ENCODE data around the gene ENO1.

Gene ENO1

DNA sequence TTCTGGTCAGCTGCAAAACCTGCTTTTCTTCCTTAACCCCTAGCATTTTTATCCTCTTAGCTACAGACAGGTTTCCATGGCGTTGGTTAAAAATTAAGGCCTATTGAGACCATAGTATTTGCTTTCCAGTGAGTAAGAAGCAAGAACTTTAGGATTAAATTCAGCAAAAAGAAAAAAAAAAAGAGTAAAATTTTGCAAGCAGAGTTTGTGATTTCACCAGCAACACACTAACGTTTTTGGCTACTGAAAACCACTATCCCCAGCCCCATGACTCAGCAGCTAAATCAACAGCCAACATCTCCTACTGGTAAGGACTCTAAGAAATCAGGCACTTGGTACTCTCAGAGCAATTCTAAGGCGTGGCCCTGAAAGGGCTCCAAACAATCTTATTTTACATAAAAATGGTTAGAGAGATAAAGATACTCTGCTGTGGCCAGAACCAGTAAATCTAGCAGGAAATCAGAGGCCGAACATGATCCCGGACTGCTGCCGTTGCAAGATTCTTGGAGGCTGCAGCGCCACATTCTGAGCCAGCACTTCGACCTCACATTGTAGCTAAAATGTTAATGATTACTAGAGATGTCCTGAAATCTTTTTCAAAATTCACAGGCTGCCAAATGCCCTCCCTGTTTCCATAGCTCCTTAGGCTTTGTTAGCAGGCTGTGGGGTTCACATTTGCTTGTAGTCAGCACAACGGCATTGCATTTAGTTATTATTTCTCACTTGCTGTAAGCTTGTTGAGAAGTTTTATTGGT is 1.6 kb upstream of the ENO1 start:
- TF ChIP-seq, protein P1, sequence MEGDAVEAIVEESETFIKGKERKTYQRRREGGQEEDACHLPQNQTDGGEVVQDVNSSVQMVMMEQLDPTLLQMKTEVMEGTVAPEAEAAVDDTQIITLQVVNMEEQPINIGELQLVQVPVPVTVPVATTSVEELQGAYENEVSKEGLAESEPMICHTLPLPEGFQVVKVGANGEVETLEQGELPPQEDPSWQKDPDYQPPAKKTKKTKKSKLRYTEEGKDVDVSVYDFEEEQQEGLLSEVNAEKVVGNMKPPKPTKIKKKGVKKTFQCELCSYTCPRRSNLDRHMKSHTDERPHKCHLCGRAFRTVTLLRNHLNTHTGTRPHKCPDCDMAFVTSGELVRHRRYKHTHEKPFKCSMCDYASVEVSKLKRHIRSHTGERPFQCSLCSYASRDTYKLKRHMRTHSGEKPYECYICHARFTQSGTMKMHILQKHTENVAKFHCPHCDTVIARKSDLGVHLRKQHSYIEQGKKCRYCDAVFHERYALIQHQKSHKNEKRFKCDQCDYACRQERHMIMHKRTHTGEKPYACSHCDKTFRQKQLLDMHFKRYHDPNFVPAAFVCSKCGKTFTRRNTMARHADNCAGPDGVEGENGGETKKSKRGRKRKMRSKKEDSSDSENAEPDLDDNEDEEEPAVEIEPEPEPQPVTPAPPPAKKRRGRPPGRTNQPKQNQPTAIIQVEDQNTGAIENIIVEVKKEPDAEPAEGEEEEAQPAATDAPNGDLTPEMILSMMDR (IDR thresholded peaks at IDR 0.05; ENCODE audit: borderline replicate concordance, insufficient read depth, low read depth, low read length), result no peak
- H3K4me3 ChIP-seq (ENCODE audit: low read depth, low read length), result peak overlapping the region; percentile 97

DNA sequence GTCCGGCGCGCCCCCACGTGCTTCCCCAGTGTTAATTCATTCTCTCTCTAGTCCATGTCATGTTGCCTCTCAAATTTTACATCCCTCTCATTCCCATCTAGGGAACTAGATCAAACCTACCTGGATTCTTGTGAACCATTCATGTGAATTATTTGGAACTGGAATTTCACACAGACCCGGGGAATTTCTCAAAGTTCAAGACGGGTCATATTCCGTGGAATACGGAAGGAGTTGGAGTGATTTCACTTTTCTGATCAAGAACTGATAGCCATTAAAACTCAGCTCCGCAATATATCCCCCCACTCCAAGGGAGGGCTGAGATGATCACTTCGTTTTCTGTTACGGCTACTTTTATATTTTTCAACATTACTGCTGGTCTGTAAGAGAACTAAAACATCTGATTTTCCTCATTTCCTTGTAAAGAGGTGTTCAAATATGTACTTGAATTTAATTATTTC is 1.0 kb upstream of the ENO1 start:
- peak overlapping the region; percentile 97 for H3K4me3 ChIP-seq (ENCODE audit: low read depth, low read length)
- TF ChIP-seq, protein P1 (IDR thresholded peaks at IDR 0.05; ENCODE audit: borderline replicate concordance, insufficient read depth, low read depth, low read length), result no peak

DNA sequence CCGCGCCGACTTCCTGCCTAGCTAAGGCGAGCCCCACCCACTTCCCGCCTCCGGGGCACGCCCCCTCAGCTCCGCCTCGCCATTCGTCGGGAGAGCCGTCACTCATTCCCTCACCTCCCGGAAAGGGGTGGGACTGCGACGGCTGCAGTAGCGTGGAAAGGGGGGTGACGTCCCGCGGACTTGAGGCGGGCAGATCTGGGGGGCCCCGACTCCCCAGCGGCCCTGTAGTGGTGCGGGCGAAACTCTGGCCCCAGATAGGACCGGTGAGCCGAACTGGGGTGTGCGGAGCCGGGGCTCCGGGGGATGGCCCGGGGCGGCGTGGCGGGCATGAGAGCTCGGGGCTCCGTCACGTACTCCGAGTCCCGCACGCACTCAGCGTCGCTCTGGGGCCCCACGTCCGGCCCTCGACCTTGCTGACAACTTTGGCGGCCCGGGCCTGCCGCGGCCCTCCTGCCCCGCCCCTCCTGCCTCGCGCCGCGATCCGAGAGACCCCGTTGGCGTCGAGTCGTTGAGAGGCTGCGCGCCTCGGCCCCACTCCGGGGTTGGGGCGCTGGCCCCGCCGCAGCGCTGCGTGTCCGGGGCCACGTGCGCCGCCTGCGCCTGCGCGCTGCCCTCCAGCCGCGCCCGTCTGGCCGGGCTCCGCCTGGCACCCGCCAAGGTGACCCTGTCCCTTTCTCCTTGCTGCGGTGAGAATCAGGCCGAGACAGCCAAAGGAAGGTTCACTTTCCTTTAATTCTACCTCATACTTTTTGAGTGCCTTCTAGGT is 395 bp upstream of the ENO1 start:
- H3K4me3 ChIP-seq (ENCODE audit: low read depth, low read length), result peak overlapping the region; percentile 97
- TF ChIP-seq, protein P1 (IDR thresholded peaks at IDR 0.05; ENCODE audit: borderline replicate concordance, insufficient read depth, low read depth, low read length), result peak; percentile 33; the same call in 1 of the 2 replicates

DNA sequence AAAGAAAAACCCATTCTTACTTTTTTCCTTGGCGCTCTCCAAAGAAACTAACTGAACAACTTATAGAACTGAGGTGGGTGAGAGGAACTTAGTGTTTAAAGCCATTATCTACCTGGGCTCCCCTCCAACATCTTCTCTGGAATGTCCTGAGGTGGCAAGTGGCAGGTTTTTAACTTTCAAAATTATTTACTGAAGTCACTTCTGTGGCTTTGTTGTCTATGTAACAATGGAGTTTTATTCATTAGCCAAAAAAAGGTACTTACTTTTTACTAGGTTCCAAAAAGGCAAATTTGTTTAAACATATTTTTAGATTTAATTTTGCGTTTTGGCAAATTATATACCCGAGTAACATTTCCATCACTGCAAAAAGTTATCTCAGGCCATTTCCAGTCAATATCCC is 2.4 kb downstream of the ENO1 start:
- H3K4me3 ChIP-seq (ENCODE audit: low read depth, low read length), result peak overlapping the region; percentile 97
- TF ChIP-seq, protein P1 (IDR thresholded peaks at IDR 0.05; ENCODE audit: borderline replicate concordance, insufficient read depth, low read depth, low read length), result no peak

DNA sequence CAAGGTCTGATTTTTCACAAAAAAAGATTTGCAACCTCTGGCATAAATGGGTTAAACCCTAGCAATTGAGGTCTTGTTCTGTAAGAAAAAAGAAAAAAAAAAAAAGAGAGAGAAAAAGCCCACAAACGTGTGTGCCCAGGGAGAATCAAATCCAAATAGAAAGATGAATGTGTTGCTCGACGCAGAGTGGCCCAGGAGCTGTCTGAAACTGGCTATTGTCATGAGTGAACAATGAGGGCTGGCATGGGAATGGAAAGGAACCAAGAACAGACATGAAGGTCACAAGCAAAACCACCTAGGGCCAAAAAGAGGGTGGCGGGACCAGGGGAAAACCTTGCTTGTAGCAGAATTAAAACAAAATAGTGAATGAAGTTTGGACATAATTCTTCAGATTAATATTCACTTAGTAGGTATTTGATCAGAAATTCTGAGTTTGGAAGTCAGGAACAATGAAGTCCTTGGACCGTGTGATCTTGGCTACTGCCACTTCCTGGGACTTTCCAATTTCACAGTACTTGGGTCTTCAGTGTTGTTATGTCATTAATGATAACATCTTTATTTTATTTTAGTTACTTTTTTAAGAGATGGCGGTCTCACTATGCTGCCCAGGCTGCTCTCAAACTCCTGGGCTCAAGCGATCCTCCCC is 3.1 kb downstream of the ENO1 start:
- peak overlapping the region; percentile 97 for H3K4me3 ChIP-seq (ENCODE audit: low read depth, low read length)
- TF ChIP-seq, protein P1 (IDR thresholded peaks at IDR 0.05; ENCODE audit: borderline replicate concordance, insufficient read depth, low read depth, low read length), result no peak

DNA sequence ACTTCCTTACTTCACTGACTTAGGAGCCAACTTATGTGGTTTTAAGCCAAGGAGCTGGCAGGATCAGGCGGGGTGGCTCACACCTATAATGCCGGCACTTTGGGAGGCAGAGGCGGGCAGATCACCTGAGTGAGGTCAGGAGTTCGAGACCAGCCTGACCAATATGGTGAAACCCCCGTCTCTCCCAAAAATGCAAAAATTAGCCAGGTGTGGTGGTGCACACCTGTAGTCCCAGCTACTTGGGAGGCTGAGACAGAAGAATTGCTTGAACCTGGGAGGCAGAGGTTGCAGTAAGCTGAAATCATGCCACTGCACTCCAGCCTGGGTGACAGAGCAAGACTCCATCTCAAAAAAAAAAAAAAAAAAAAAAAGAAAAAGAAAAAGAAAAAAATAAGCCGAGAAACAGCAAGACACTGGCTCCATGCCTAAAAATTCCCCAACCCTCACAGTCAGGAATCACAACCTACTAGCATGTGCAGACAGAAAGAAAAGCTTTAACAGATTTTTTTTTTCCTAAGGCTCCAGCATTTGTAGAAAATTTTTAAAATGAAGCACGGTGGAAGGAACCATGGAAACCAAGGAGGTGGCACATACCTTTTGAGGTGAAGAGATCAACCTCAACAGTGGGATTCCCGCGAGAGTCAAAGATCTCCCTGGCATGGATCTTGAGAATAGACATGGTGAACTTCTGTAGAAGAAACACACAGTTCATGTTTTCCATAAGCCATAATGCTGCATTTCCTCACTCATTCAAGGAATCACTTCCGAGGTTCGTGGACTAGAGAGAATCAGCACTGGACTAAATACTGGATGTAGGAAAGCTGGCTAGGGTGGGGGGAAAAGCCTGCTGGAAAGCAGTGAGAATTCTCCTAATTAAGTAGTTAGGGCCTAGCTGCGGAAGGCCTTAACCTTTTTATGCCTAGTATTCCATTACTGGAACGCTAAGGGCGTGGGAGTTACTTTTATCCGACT is 4.0 kb downstream of the ENO1 start:
- H3K4me3 ChIP-seq (ENCODE audit: low read depth, low read length), result no peak overlapping the region
- TF ChIP-seq, protein P1 (IDR thresholded peaks at IDR 0.05; ENCODE audit: borderline replicate concordance, insufficient read depth, low read depth, low read length), result no peak

All from GM12875 (cell line).